ENCODE results near the gene PXT1.

The PXT1 gene

GRCh38 chr6:36353411-36353915 lies 89.2 kb downstream of the PXT1 start:
- no peak overlapping the region for H3K4me3 ChIP-seq (replicated peaks; ENCODE audit: low read depth, low read length)
- H3K27me3 ChIP-seq (replicated peaks; ENCODE audit: control insufficient read depth, insufficient read depth, low read length): no peaks in the 10 kb centered on the region
- DNase-seq (ENCODE audit: extremely low read depth, insufficient read length): no peak
- TF ChIP-seq, protein P1, sequence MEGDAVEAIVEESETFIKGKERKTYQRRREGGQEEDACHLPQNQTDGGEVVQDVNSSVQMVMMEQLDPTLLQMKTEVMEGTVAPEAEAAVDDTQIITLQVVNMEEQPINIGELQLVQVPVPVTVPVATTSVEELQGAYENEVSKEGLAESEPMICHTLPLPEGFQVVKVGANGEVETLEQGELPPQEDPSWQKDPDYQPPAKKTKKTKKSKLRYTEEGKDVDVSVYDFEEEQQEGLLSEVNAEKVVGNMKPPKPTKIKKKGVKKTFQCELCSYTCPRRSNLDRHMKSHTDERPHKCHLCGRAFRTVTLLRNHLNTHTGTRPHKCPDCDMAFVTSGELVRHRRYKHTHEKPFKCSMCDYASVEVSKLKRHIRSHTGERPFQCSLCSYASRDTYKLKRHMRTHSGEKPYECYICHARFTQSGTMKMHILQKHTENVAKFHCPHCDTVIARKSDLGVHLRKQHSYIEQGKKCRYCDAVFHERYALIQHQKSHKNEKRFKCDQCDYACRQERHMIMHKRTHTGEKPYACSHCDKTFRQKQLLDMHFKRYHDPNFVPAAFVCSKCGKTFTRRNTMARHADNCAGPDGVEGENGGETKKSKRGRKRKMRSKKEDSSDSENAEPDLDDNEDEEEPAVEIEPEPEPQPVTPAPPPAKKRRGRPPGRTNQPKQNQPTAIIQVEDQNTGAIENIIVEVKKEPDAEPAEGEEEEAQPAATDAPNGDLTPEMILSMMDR (IDR thresholded peaks at IDR 0.05; ENCODE audit: insufficient read depth, low read length, poor library complexity, severe bottlenecking): no peak
- H3K36me3 ChIP-seq (ENCODE audit: control insufficient read depth, insufficient read depth, low read length): no peaks in the 10 kb centered on the region

DNA sequence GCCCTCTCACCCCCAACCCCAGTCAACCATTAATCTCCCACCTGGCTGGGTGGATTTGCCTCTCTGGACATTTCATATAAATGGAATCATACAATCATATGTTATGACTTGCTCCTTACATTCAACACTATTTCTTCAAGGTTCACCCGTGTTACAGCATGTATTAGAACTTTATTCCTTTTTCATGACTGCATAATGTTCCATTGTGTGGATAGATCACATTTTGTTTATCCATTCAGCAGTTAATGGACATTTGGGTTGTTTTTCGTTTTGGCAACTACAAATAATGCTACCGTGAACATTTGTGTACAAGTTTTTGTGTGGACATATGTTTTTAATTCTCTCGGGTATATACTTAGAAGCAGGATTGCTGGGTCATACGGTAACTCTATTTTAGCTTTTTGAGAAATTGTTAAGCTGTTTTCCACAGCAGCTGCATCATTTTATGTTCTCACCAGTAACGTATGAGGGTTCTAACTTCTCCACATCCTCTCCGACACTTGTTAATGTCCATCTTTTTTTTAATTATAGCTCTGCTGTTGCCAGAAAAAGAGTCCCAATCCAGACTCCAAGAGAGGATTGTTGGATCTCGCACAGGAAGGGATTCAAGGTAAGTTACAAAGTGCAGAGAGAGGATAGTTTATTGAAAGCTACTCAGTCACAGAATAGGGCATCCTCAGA lies 90.0 kb downstream of the PXT1 start:
- Histone ChIP-seq H3K4me3 (replicated peaks; ENCODE audit: low read depth, low read length) (no peak overlapping the region), H3K27me3 (replicated peaks; ENCODE audit: control insufficient read depth, insufficient read depth, low read length) (no peaks in the 10 kb centered on the region), H3K36me3 (ENCODE audit: control insufficient read depth, insufficient read depth, low read length) (no peaks in the 10 kb centered on the region)
- TF ChIP-seq, protein P1 (IDR thresholded peaks at IDR 0.05; ENCODE audit: insufficient read depth, low read length, poor library complexity, severe bottlenecking): no peak
- DNase-seq (ENCODE audit: extremely low read depth, insufficient read length): no peak

DNA sequence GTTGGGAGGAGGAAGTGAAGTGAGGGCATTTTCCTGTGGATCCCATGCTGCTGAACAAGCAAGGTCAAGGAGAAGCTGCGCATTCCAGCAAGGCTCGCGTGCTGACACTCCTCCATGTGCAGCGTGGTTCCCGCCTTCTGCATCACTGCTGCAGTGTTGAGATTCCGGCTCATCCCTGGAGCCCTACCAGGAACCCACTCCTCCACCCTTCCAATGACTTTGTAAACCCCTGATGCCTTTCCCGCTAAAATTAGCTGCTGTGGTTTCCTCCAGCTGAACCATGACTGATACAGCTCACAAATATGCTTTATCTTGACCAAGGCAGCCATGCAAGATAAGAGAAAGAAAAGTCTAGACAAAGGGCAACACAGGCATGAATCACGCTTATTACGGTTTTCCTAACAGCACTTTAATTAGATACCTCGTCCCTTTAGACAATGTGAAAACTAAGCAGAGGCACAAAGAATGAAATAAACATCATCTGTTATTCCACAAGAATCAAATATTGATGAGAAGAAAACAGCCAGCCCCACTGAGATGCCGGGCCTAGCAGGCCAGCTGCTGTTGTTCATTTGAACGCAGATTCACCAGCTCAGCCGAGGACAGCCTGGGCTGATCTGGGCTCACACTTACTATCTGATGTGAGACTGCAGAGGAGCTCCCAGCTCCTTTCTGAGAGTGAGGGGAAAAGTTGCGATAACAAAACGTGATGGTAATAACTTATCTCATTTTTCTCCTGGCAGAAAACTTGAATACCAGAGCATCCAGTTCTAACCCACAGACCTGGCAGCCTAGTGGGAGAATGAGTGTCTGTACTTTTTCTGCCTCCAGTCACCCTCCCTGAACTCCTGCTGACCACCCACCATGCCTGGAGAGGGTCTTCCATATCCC lies 91.7 kb downstream of the PXT1 start:
- Histone ChIP-seq H3K27me3 (replicated peaks; ENCODE audit: control insufficient read depth, insufficient read depth, low read length) (no peaks in the 10 kb centered on the region), H3K36me3 (ENCODE audit: control insufficient read depth, insufficient read depth, low read length) (no peaks in the 10 kb centered on the region), H3K4me3 (replicated peaks; ENCODE audit: low read depth, low read length) (no peak overlapping the region)
- TF ChIP-seq, protein P1 (IDR thresholded peaks at IDR 0.05; ENCODE audit: insufficient read depth, low read length, poor library complexity, severe bottlenecking): no peak
- no peak for DNase-seq (ENCODE audit: extremely low read depth, insufficient read length)

- H3K27me3 ChIP-seq (replicated peaks; ENCODE audit: control insufficient read depth, insufficient read depth, low read length): no peaks in the 10 kb centered on the region
- no peak overlapping the region for H3K4me3 ChIP-seq (replicated peaks; ENCODE audit: low read depth, low read length)
- no peak for DNase-seq (ENCODE audit: extremely low read depth, insufficient read length)
- TF ChIP-seq, protein P1 (IDR thresholded peaks at IDR 0.05; ENCODE audit: insufficient read depth, low read length, poor library complexity, severe bottlenecking): no peak
- H3K36me3 ChIP-seq (ENCODE audit: control insufficient read depth, insufficient read depth, low read length): no peaks in the 10 kb centered on the region
Measured at GRCh38 chr6:36350082-36350481, 92.6 kb downstream of the PXT1 start.

- DNase-seq (ENCODE audit: extremely low read depth, insufficient read length): no peak
- TF ChIP-seq, protein P1 (IDR thresholded peaks at IDR 0.05; ENCODE audit: insufficient read depth, low read length, poor library complexity, severe bottlenecking): no peak
- Histone ChIP-seq H3K4me3 (replicated peaks; ENCODE audit: low read depth, low read length) (no peak overlapping the region), H3K36me3 (ENCODE audit: control insufficient read depth, insufficient read depth, low read length) (no peaks in the 10 kb centered on the region), H3K27me3 (replicated peaks; ENCODE audit: control insufficient read depth, insufficient read depth, low read length) (no peaks in the 10 kb centered on the region)
Measured at GRCh38 chr6:36349240-36349639, 93.4 kb downstream of the PXT1 start.

All from GM06990 (cell line).